AG09309 (cell line): ENCODE results near the gene ATP6V1E1.
"Not testable (repeated sequence)": the region's sequence is repeated elsewhere in the genome, so short reads cannot be mapped to it uniquely, and the experiment has no call there.

Experiments
- DNase-seq: peaks from one replicate; pipeline ENCODE4 v3.0.0-alpha.2; 2010; ENCODE audit warnings: low read depth
- H3K4me3 ChIP-seq: 2 replicates; pipeline ENCODE4 v1.5.1; 2011; ENCODE audit warnings: mild to moderate bottlenecking, low read depth, low read length, moderate library complexity; ENCODE audit not compliant: control insufficient read depth
- CTCF ChIP-seq: IDR thresholded peaks from 2 replicates; pipeline ENCODE4 v1.5.1; 2011; ENCODE audit warnings: mild to moderate bottlenecking, low read depth, low read length, inconsistent platforms; ENCODE audit not compliant: insufficient read depth, control insufficient read depth; ENCODE audit errors: missing control alignments

ATP6V1E1 gene

GRCh38 chr22:17628406-17629172, at the start of gene ATP6V1E1:
TSS of gene ATP6V1E1 (minus strand) at chr22:17628749. CDS start at chr22:17628635, 114 bp downstream.
- DNase-seq = peak; percentile 80
- no peak for TF ChIP-seq CTCF
- H3K4me3 ChIP-seq = peak within 1 kb of the TSS; percentile 100

- H3K4me3 ChIP-seq = no peak overlapping the region
- DNase-seq = no peak
- no peak for TF ChIP-seq CTCF
These were observed 47.0 kb upstream of the ATP6V1E1 start for GRCh38 chr22:17675584-17675983.

GRCh38 chr22:17674152-17674551, 45.6 kb upstream of the ATP6V1E1 start:
- H3K4me3 ChIP-seq = no peak overlapping the region
- no peak for DNase-seq
- TF ChIP-seq CTCF = no peak

- TF ChIP-seq CTCF = no peak
- no peak for DNase-seq
- no peak overlapping the region for H3K4me3 ChIP-seq
These were observed 44.0 kb upstream of the ATP6V1E1 start for GRCh38 chr22:17672417-17672991.

GRCh38 chr22:17671521-17672092, 43.1 kb upstream of the ATP6V1E1 start:
- H3K4me3 ChIP-seq, DNase-seq: not testable (repeated sequence)

- no peak for DNase-seq
- TF ChIP-seq CTCF = no peak
- no peak overlapping the region for H3K4me3 ChIP-seq
These were observed 37.3 kb upstream of the ATP6V1E1 start for GRCh38 chr22:17665854-17666253.

- no peak for DNase-seq
- no peak for TF ChIP-seq CTCF
- no peak overlapping the region for H3K4me3 ChIP-seq
These were observed 36.7 kb upstream of the ATP6V1E1 start for GRCh38 chr22:17665248-17665647.
